HepG2 (cell line): ENCODE results near the gene NFE2L2. TPM values are rescaled to one million over a fixed set of nuclear protein-coding genes. Genes with fewer than 3 reads are reported as not detected.

Experiments used
- ARID2 ChIP-seq: sonication (generic); formaldehyde crosslinking; IDR thresholded peaks from 2 replicates; pipeline ENCODE4 v1.8.1; 2022; ENCODE audit warnings: mild to moderate bottlenecking, missing genetic modification reagents, borderline replicate concordance
- BRD4 ChIP-seq: sonication (generic); formaldehyde crosslinking; IDR thresholded peaks from 2 replicates; pipeline ENCODE4 v1.4.0; 2020; ENCODE audit warnings: missing genetic modification reagents
- CBX5 ChIP-seq: sonication (generic); formaldehyde crosslinking; IDR thresholded peaks from 2 replicates; pipeline ENCODE4 v1.4.0; 2020; ENCODE audit warnings: missing genetic modification reagents, borderline replicate concordance
- HDAC1 ChIP-seq: sonication (generic); formaldehyde crosslinking; IDR thresholded peaks from 2 replicates; pipeline ENCODE4 v1.5.1; 2020; ENCODE audit warnings: mild to moderate bottlenecking, missing genetic modification reagents
- IRF1 ChIP-seq: sonication (generic); formaldehyde crosslinking; IDR thresholded peaks from 2 replicates; pipeline ENCODE4 v1.4.0; 2020; ENCODE audit warnings: low read depth, mild to moderate bottlenecking, missing genetic modification reagents
- MAZ ChIP-seq, 2 experiments: sonication (generic) in 1 of 2; formaldehyde crosslinking in 1 of 2; IDR thresholded peaks; 2 replicates each; pipeline versions ENCODE4 v1.5.0 to v1.6.1; 2012 to 2020; ENCODE audit warnings: low read depth in 2 of 2, mild to moderate bottlenecking in 2 of 2, borderline replicate concordance in 1 of 2, improper control_type of control experiment in 1 of 2, low read length in 1 of 2, missing genetic modification reagents in 1 of 2, moderate library complexity in 1 of 2
- MTF1 ChIP-seq: sonication (generic); formaldehyde crosslinking; IDR thresholded peaks from 2 replicates; pipeline ENCODE4 v1.5.0; 2020; ENCODE audit warnings: missing genetic modification reagents
- NFRKB ChIP-seq: fragments of 450-650 bp; IDR thresholded peaks from 2 replicates; pipeline ENCODE4 v1.6.1; 2017
- PAF1 ChIP-seq: IDR thresholded peaks from 2 replicates; pipeline ENCODE4 v1.6.1; 2016; ENCODE audit warnings: missing genetic modification reagents, missing compliant biosample characterization
- PATZ1 ChIP-seq: sonication (generic); formaldehyde crosslinking; IDR thresholded peaks from 2 replicates; pipeline ENCODE4 v1.4.0; 2020; ENCODE audit warnings: missing genetic modification reagents
- PHF5A ChIP-seq: IDR thresholded peaks from one replicate; pipeline ENCODE4 v1.6.1; 2018; ENCODE audit warnings: low read depth, missing genetic modification reagents; ENCODE audit not compliant: unreplicated experiment
- PITX1 ChIP-seq: sonication (generic); formaldehyde crosslinking; IDR thresholded peaks from 2 replicates; pipeline ENCODE4 v1.5.1; 2020; ENCODE audit warnings: mild to moderate bottlenecking, missing genetic modification reagents
- TEAD3 ChIP-seq: optimal IDR thresholded peaks from 2 replicates; pipeline ENCODE3; 2016; ENCODE audit warnings: borderline replicate concordance
- TSC22D2 ChIP-seq: sonication (generic); formaldehyde crosslinking; IDR thresholded peaks from 2 replicates; pipeline ENCODE4 v1.5.1; 2020; ENCODE audit warnings: missing genetic modification reagents, mild to moderate bottlenecking, borderline replicate concordance
- YY1 ChIP-seq: IDR thresholded peaks from 2 replicates; pipeline ENCODE4 v1.6.1; 2011; ENCODE audit warnings: low read length, low read depth, moderate library complexity, mild to moderate bottlenecking; ENCODE audit not compliant: insufficient read depth, insufficient replicate concordance
- ZC3H13 ChIP-seq: sonication (generic); formaldehyde crosslinking; IDR thresholded peaks from 2 replicates; pipeline ENCODE4 v1.8.1; 2023; ENCODE audit warnings: mild to moderate bottlenecking, missing genetic modification reagents, moderate library complexity
- ZNF263 ChIP-seq: sonication (generic); formaldehyde crosslinking; IDR thresholded peaks from 2 replicates; pipeline ENCODE4 v1.4.0; 2020; ENCODE audit warnings: missing genetic modification reagents
- ZNF639 ChIP-seq: conservative IDR thresholded peaks from 2 replicates; pipeline ENCODE4 v1.6.1; 2018; ENCODE audit warnings: missing genetic modification reagents
- ZNF784 ChIP-seq: sonication (generic); formaldehyde crosslinking; IDR thresholded peaks from 2 replicates; pipeline ENCODE4 v1.5.1; 2020; ENCODE audit warnings: missing genetic modification reagents, mild to moderate bottlenecking, borderline replicate concordance
- ZNF839 ChIP-seq: sonication (generic); formaldehyde crosslinking; IDR thresholded peaks from 2 replicates; pipeline ENCODE4 v1.4.0; 2020; ENCODE audit warnings: missing genetic modification reagents, mild to moderate bottlenecking, borderline replicate concordance
- ZNF883 ChIP-seq: sonication (generic); formaldehyde crosslinking; IDR thresholded peaks from 2 replicates; pipeline ENCODE4 v1.5.1; 2020; ENCODE audit warnings: mild to moderate bottlenecking, missing genetic modification reagents; ENCODE audit errors: not compliant biosample characterization
- ZSCAN29 ChIP-seq: sonication (generic); formaldehyde crosslinking; conservative IDR thresholded peaks from 2 replicates; pipeline ENCODE4 v1.4.0; 2020; ENCODE audit warnings: mild to moderate bottlenecking, missing genetic modification reagents
- polyA plus RNA-seq, 8 experiments: library from polyadenylated mRNA; depleted of rRNA in 3 of 8; stranded (reverse) in 7 of 8; unstranded in 1 of 8; fragments of >200 nt; fragmentation: Illumina TruSeq in 4 of 8; extraction: Trizol in 4 of 8; gene quantifications; 2 replicates each; pipeline versions ENCODE4 v1.2.1 to v1.2.3, GENCODE V29; 2011 to 2016; ENCODE audit warnings: low read depth in 4 of 8, missing spikeins in 1 of 8, mixed read lengths in 1 of 8; ENCODE audit not compliant: insufficient read depth in 1 of 8
- total RNA-seq, 5 experiments: library from RNA; depleted of rRNA; stranded (reverse); fragments of >200 nt; fragmentation: Illumina TruSeq; extraction: Trizol; gene quantifications; 2 replicates each; pipeline ENCODE4 v1.2.3, GENCODE V29; 2016; ENCODE audit warnings: low read depth in 1 of 5

NFE2L2 gene
- total and polyA plus RNA-seq, 2 of the 13 experiments (the other 11 are each of a cell fraction or from before 2014, with no cell fraction given): 84.6 to 215 TPM

GRCh38 chr2:177187631-177188312 lies 76.8 kb downstream of the NFE2L2 start (continued):
- TF ChIP-seq ZNF639 (CRISPR knock-in tag) (0 out of 2 replicates have a peak, but pooled peaks have one; percentile 28), TSC22D2 (CRISPR knock-in tag) (peak; percentile 84; the same call in 1 of the 2 replicates), TEAD3 (peak; percentile 96), PATZ1 (CRISPR knock-in tag) (peak; percentile 80), MTF1 (CRISPR knock-in tag) (no peak), PHF5A (CRISPR knock-in tag) (peak; percentile 94), MAZ (IDR thresholded peaks at IDR 0.05; ENCODE audit: borderline replicate concordance, low read depth, low read length) (no peak), MAZ (CRISPR knock-in tag; IDR thresholded peaks at IDR 0.05; ENCODE audit: low read depth) (peak; percentile 75), ZNF883 (CRISPR knock-in tag) (peak; percentile 21), ZNF263 (CRISPR knock-in tag) (no peak), ZSCAN29 (CRISPR knock-in tag) (peak; percentile 97), YY1 (peak; percentile 29), HDAC1 (CRISPR knock-in tag) (peak; percentile 96), ARID2 (CRISPR knock-in tag) (peak; percentile 87; the same call in 1 of the 2 replicates), IRF1 (CRISPR knock-in tag) (peak; percentile 48; the same call in 1 of the 2 replicates), ZC3H13 (CRISPR knock-in tag) (no peak), ZNF839 (CRISPR knock-in tag) (no peak), ZNF784 (CRISPR knock-in tag) (0 out of 2 replicates have a peak, but pooled peaks have one; percentile 80), CBX5 (peak; percentile 97; the same call in 1 of the 2 replicates), NFRKB (no peak), PITX1 (CRISPR knock-in tag) (peak; percentile 93), BRD4 (CRISPR knock-in tag) (peak; percentile 82; the same call in 1 of the 2 replicates), PAF1 (peak; percentile 63; the same call in 1 of the 2 replicates)
